ENCODE data around the gene ATPAF1. TPM values are rescaled to one million over a fixed set of nuclear protein-coding genes. Genes with fewer than 3 reads are reported as not detected.
A peak's percentile ranks its signal among the peaks of the same experiment; 100 is the strongest.
"Not testable (repeated sequence)": the region's sequence is repeated elsewhere in the genome, so short reads cannot be mapped to it uniquely, and the experiment has no call there.

Gene ATPAF1
- total RNA-seq, 2 experiments from 2014 or later, result 44.5 to 49.2 TPM

- DNase-seq, result no peak
- CTCF ChIA-PET, result interaction anchor here (0.7 to 1.4 kb wide), 3 partner anchors 12 to 230 kb away, joined by 3 to 4 read pairs (median 4); no protein-coding TSS in a partner anchor
- Mint-ChIP-seq H3K27ac (peak overlapping the region; percentile 95), H3K27me3 (ENCODE audit: low read depth) (no peaks in the 10 kb centered on the region), H3K4me1 (ENCODE audit: low read depth) (peaks cover 35% of the 10 kb centered on the region), H3K9me3 (no peaks in the 10 kb centered on the region), H3K36me3 (ENCODE audit: low read depth) (peaks cover 32% of the 10 kb centered on the region), H3K4me3 (no peak overlapping the region)
- intact Hi-C loops (cut with micrococcal nuclease), result loop anchor here (2.0 kb wide), 1 partner anchor 41 kb away; the partner anchor contains the start of gene EFCAB14
These were observed 9.2 kb upstream of the ATPAF1 start for GRCh38 chr1:46677339-46677738.

GRCh38 chr1:46676531-46676930, 8.4 kb upstream of the ATPAF1 start:
- DNase-seq, result no peak
- intact Hi-C loops (cut with micrococcal nuclease), result loop anchor here (2.0 kb wide), 1 partner anchor 42 kb away; the partner anchor contains the start of gene EFCAB14
- Mint-ChIP-seq H3K4me3 (no peak overlapping the region), H3K9me3 (no peaks in the 10 kb centered on the region), H3K27me3 (ENCODE audit: low read depth) (no peaks in the 10 kb centered on the region), H3K4me1 (ENCODE audit: low read depth) (peaks cover 35% of the 10 kb centered on the region), H3K27ac (peak overlapping the region; percentile 95), H3K36me3 (ENCODE audit: low read depth) (peaks cover 26% of the 10 kb centered on the region)
- CTCF ChIA-PET, result interaction anchor here (0.9 to 1.4 kb wide), 3 partner anchors 28 to 230 kb away, joined by 3 to 4 read pairs (median 3); no protein-coding TSS in a partner anchor

GRCh38 chr1:46675549-46676314, 7.6 kb upstream of the ATPAF1 start:
- Mint-ChIP-seq H3K4me3 (peak overlapping the region; percentile 27), H3K4me1 (ENCODE audit: low read depth) (peaks cover 35% of the 10 kb centered on the region), H3K36me3 (ENCODE audit: low read depth) (peaks cover 24% of the 10 kb centered on the region), H3K27me3 (ENCODE audit: low read depth) (no peaks in the 10 kb centered on the region), H3K9me3 (no peaks in the 10 kb centered on the region), H3K27ac (peak overlapping the region; percentile 95)
- CTCF ChIA-PET, result interaction anchor here (0.6 to 1.3 kb wide), 3 partner anchors 27 to 141 kb away, joined by 3 to 4 read pairs (median 4); a partner anchor contains a TSS
- intact Hi-C loops (cut with micrococcal nuclease), result loop anchor here (2.0 kb wide), 1 partner anchor 43 kb away; the partner anchor contains the start of gene EFCAB14
- no peak for DNase-seq

- peak; percentile 55 for DNase-seq
- H3K4me1 Mint-ChIP-seq (ENCODE audit: low read depth), result peaks cover 35% of the 10 kb centered on the region
- H3K36me3 Mint-ChIP-seq (ENCODE audit: low read depth), result peaks cover 14% of the 10 kb centered on the region
- CTCF ChIA-PET, result no interaction called here
- H3K27me3 Mint-ChIP-seq (ENCODE audit: low read depth), result no peaks in the 10 kb centered on the region
- no peaks in the 10 kb centered on the region for H3K9me3 Mint-ChIP-seq
- intact Hi-C loops (cut with micrococcal nuclease), result no loop called here
- no peak overlapping the region for H3K4me3 Mint-ChIP-seq
- peak overlapping the region; percentile 26 for H3K27ac Mint-ChIP-seq
These were observed 5.6 kb upstream of the ATPAF1 start for GRCh38 chr1:46673749-46674182.

- H3K36me3 Mint-ChIP-seq (ENCODE audit: low read depth), result peaks cover 11% of the 10 kb centered on the region
- intact Hi-C loops (cut with micrococcal nuclease), result no loop called here
- H3K27me3 Mint-ChIP-seq (ENCODE audit: low read depth), result no peaks in the 10 kb centered on the region
- CTCF ChIA-PET, result no interaction called here
- no peak for DNase-seq
- peak overlapping the region; percentile 16 for H3K27ac Mint-ChIP-seq
- H3K4me1 Mint-ChIP-seq (ENCODE audit: low read depth), result peaks cover 35% of the 10 kb centered on the region
- no peaks in the 10 kb centered on the region for H3K9me3 Mint-ChIP-seq
- no peak overlapping the region for H3K4me3 Mint-ChIP-seq
These were observed 4.5 kb upstream of the ATPAF1 start for GRCh38 chr1:46672696-46673095.

GRCh38 chr1:46671554-46671953, 3.4 kb upstream of the ATPAF1 start, which contains the start of gene TEX38:
Gene TEX38, plus strand, starts transcription at chr1:46671854. Its CDS starts 81 bp downstream, at chr1:46671935.
- Mint-ChIP-seq H3K9me3 (no peaks in the 10 kb centered on the region), H3K4me1 (ENCODE audit: low read depth) (peaks cover 35% of the 10 kb centered on the region), H3K36me3 (ENCODE audit: low read depth) (peaks cover 9% of the 10 kb centered on the region), H3K4me3 (no peak within 1 kb of the TSS), H3K27ac (peak within 1 kb of the TSS; percentile 16), H3K27me3 (ENCODE audit: low read depth) (no peaks in the 10 kb centered on the region)
- CTCF ChIA-PET, result no interaction called here
- intact Hi-C loops (cut with micrococcal nuclease), result no loop called here
- DNase-seq, result no peak

GRCh38 chr1:46670134-46670533, 2.0 kb upstream of the ATPAF1 start:
- Mint-ChIP-seq H3K4me3 (no peak overlapping the region), H3K27ac (no peak overlapping the region), H3K27me3 (ENCODE audit: low read depth) (no peaks in the 10 kb centered on the region), H3K36me3 (ENCODE audit: low read depth) (peaks cover 6% of the 10 kb centered on the region), H3K9me3 (no peaks in the 10 kb centered on the region), H3K4me1 (ENCODE audit: low read depth) (peaks cover 25% of the 10 kb centered on the region)
- CTCF ChIA-PET, result no interaction called here
- DNase-seq, result no peak
- intact Hi-C loops (cut with micrococcal nuclease), result no loop called here

GRCh38 chr1:46665983-46666382, 2.2 kb downstream of the ATPAF1 start:
- H3K4me1 Mint-ChIP-seq (ENCODE audit: low read depth), result peaks cover 15% of the 10 kb centered on the region
- CTCF ChIA-PET, result interaction anchor here (1.1 kb wide), 1 partner anchor 12 kb away, joined by 3 read pairs; no protein-coding TSS in a partner anchor
- H3K27ac Mint-ChIP-seq, result no peak overlapping the region
- intact Hi-C loops (cut with micrococcal nuclease), result no loop called here
- peaks cover 16% of the 10 kb centered on the region for H3K36me3 Mint-ChIP-seq (ENCODE audit: low read depth)
- H3K4me3 Mint-ChIP-seq, result no peak overlapping the region
- DNase-seq, result no peak
- no peaks in the 10 kb centered on the region for H3K9me3 Mint-ChIP-seq
- H3K27me3 Mint-ChIP-seq (ENCODE audit: low read depth), result no peaks in the 10 kb centered on the region

GRCh38 chr1:46662919-46663318, 5.2 kb downstream of the ATPAF1 start:
- peaks cover 20% of the 10 kb centered on the region for H3K36me3 Mint-ChIP-seq (ENCODE audit: low read depth)
- H3K27ac Mint-ChIP-seq; H3K9me3 Mint-ChIP-seq; H3K4me3 Mint-ChIP-seq; H3K27me3 Mint-ChIP-seq (ENCODE audit: low read depth); intact Hi-C loops (cut with micrococcal nuclease); CTCF ChIA-PET; DNase-seq: not testable (repeated sequence)
- peaks cover 27% of the 10 kb centered on the region for H3K4me1 Mint-ChIP-seq (ENCODE audit: low read depth)

- H3K27me3 Mint-ChIP-seq (ENCODE audit: low read depth); DNase-seq; intact Hi-C loops (cut with micrococcal nuclease); H3K27ac Mint-ChIP-seq; H3K4me3 Mint-ChIP-seq; H3K9me3 Mint-ChIP-seq: not testable (repeated sequence)
- peaks cover 33% of the 10 kb centered on the region for H3K36me3 Mint-ChIP-seq (ENCODE audit: low read depth)
- H3K4me1 Mint-ChIP-seq (ENCODE audit: low read depth), result peaks cover 17% of the 10 kb centered on the region
- CTCF ChIA-PET, result interaction anchor here (0.7 kb wide), 2 partner anchors 57 to 71 kb away, joined by 3 to 4 read pairs; no protein-coding TSS in a partner anchor
These were observed 8.0 kb downstream of the ATPAF1 start for GRCh38 chr1:46660116-46660515.

- peaks cover 17% of the 10 kb centered on the region for H3K4me1 Mint-ChIP-seq (ENCODE audit: low read depth)
- H3K36me3 Mint-ChIP-seq (ENCODE audit: low read depth), result peaks cover 32% of the 10 kb centered on the region
- peaks cover 1% of the 10 kb centered on the region for H3K9me3 Mint-ChIP-seq
- no peaks in the 10 kb centered on the region for H3K27me3 Mint-ChIP-seq (ENCODE audit: low read depth)
- intact Hi-C loops (cut with micrococcal nuclease), result no loop called here
- no peak overlapping the region for H3K27ac Mint-ChIP-seq
- DNase-seq, result no peak
- CTCF ChIA-PET, result no interaction called here
- H3K4me3 Mint-ChIP-seq, result no peak overlapping the region
These were observed 8.8 kb downstream of the ATPAF1 start for GRCh38 chr1:46659307-46659870.

- peaks cover 1% of the 10 kb centered on the region for H3K9me3 Mint-ChIP-seq
- H3K36me3 Mint-ChIP-seq (ENCODE audit: low read depth), result peaks cover 28% of the 10 kb centered on the region
- H3K27me3 Mint-ChIP-seq (ENCODE audit: low read depth), result no peaks in the 10 kb centered on the region
- H3K27ac Mint-ChIP-seq, result no peak overlapping the region
- intact Hi-C loops (cut with micrococcal nuclease), result no loop called here
- H3K4me1 Mint-ChIP-seq (ENCODE audit: low read depth), result peaks cover 21% of the 10 kb centered on the region
- CTCF ChIA-PET, result no interaction called here
- no peak for DNase-seq
- no peak overlapping the region for H3K4me3 Mint-ChIP-seq
These were observed 10.4 kb downstream of the ATPAF1 start for GRCh38 chr1:46657775-46658174.

All from activated naive CD4-positive, alpha-beta T cell treated with anti-CD3 and anti-CD28 coated beads for 36 hours (primary cell).